CD4-positive, alpha-beta memory T cell (primary cell): Measurements from ENCODE around the gene UTS2R. TPM values are rescaled to one million over a fixed set of nuclear protein-coding genes. Genes with fewer than 3 reads are reported as not detected.
"Not testable (repeated sequence)": the region's sequence is repeated elsewhere in the genome, so short reads cannot be mapped to it uniquely, and the experiment has no call there.

Experiments
- CTCF ChIA-PET: fragments of 350-600 bp; sonication (Branson Sonifier 250); formaldehyde crosslinking; loops from one replicate; lab custom pipeline; 2021; ENCODE audit warnings: inconsistent platforms; ENCODE audit not compliant: partially characterized antibody; lab: Charles Lee
- POLR2A ChIA-PET: fragments of 350-600 bp; sonication (Branson Sonifier 250); formaldehyde crosslinking; loops from one replicate; lab custom pipeline; 2021; ENCODE audit not compliant: partially characterized antibody; lab: Charles Lee
- DNase-seq, 5 donors: peaks; one replicate each; pipeline versions ENCODE4 v3.0.0 to v3.0.0-alpha.2; 2020 to 2022; ENCODE audit warnings: mixed read lengths in 1 of 5
- H3K27ac ChIP-seq: one replicate; pipeline ENCODE4 v1.7.0; 2013; ENCODE audit warnings: low read depth, low read length
- H3K27me3 ChIP-seq: 2 replicates; pipeline ENCODE4 v1.7.0; 2013; ENCODE audit warnings: mild to moderate bottlenecking, low read length, moderate library complexity; ENCODE audit not compliant: insufficient read depth
- H3K36me3 ChIP-seq: 2 replicates; pipeline ENCODE4 v1.7.0; 2013; ENCODE audit warnings: mild to moderate bottlenecking, low read length, moderate library complexity; ENCODE audit not compliant: insufficient read depth
- H3K4me1 ChIP-seq: 2 replicates; pipeline ENCODE4 v1.7.0; 2013; ENCODE audit warnings: mild to moderate bottlenecking, low read length, moderate library complexity; ENCODE audit not compliant: insufficient read depth
- H3K4me3 ChIP-seq, 2 donors: one replicate each; pipeline ENCODE4 v1.7.0; 2013; ENCODE audit warnings: low read length in 2 of 2, mild to moderate bottlenecking in 1 of 2
- H3K9me3 ChIP-seq, 2 donors: one replicate each; pipeline ENCODE4 v1.7.0; 2013; ENCODE audit warnings: low read length in 2 of 2, control low read depth in 1 of 2; ENCODE audit not compliant: control insufficient read depth in 1 of 2
- H3K27ac Mint-ChIP-seq, 7 donors: one replicate each; pipeline ENCODE4 v1.8.0; 2020 to 2021; ENCODE audit warnings: mixed read lengths in 7 of 7, mild to moderate bottlenecking in 6 of 7, inconsistent platforms in 3 of 7, moderate library complexity in 3 of 7
- H3K27me3 Mint-ChIP-seq, 2 donors: one replicate each; pipeline ENCODE4 v1.8.0; 2020 to 2021; ENCODE audit warnings: mixed read lengths in 2 of 2
- H3K36me3 Mint-ChIP-seq, 2 donors: one replicate each; pipeline ENCODE4 v1.8.0; 2020 to 2021; ENCODE audit warnings: mixed read lengths in 2 of 2, inconsistent platforms in 1 of 2, mild to moderate bottlenecking in 1 of 2
- H3K4me1 Mint-ChIP-seq, 4 donors: one replicate each; pipeline ENCODE4 v1.8.0; 2020 to 2021; ENCODE audit warnings: mixed read lengths in 4 of 4, mild to moderate bottlenecking in 1 of 4
- H3K4me3 Mint-ChIP-seq, 8 donors: one replicate each; pipeline ENCODE4 v1.8.0; 2020 to 2021; ENCODE audit warnings: mixed read lengths in 8 of 8, mild to moderate bottlenecking in 7 of 8, moderate library complexity in 6 of 8, inconsistent platforms in 3 of 8
- H3K9me3 Mint-ChIP-seq, 8 donors: one replicate each; pipeline ENCODE4 v1.8.0; 2020 to 2021; ENCODE audit warnings: mixed read lengths in 8 of 8, mild to moderate bottlenecking in 5 of 8, inconsistent platforms in 3 of 8, moderate library complexity in 1 of 8
- intact Hi-C: fragments of 100-400 bp; cut with micrococcal nuclease; formaldehyde crosslinking; loops from one replicate; pipeline ENCODE4 v1.15.1; 2023
- polyA plus RNA-seq, 2 donors: library from polyadenylated mRNA; unstranded; fragments of 300-500 nt; fragmentation: Illumina TruSeq; gene quantifications; one replicate each; pipeline ENCODE4 v1.2.3, GENCODE V29; 2021
- total RNA-seq, 2 experiments: library from RNA; stranded (reverse); gene quantifications; one replicate each; pipeline ENCODE4 v1.2.3, GENCODE V29; 2021

The UTS2R gene
- total and polyA plus RNA-seq, 4 experiments from 2014 or later, result not detected

GRCh38 chr17:82345151-82345976, 26.2 kb upstream of the UTS2R start:
- H3K4me1 Mint-ChIP-seq, result peaks cover 0 to 7% (median 4%) of the 10 kb centered on the region in 4 donors
- H3K9me3 ChIP-seq, result no peaks in the 10 kb centered on the region
- no peaks in the 10 kb centered on the region for H3K27me3 ChIP-seq
- no peak overlapping the region for H3K27ac ChIP-seq
- CTCF ChIA-PET, result interaction anchor here (0.6 kb wide), 1 partner anchor 263 kb away, joined by 3 read pairs; no protein-coding TSS in a partner anchor
- H3K4me3 Mint-ChIP-seq, result no peak overlapping the region
- H3K27ac Mint-ChIP-seq, result no peak overlapping the region
- H3K36me3 Mint-ChIP-seq, result no peaks in the 10 kb centered on the region
- intact Hi-C loops, result no loop called here
- H3K27me3 Mint-ChIP-seq, result peaks cover 2 to 5% of the 10 kb centered on the region in 2 donors
- no peak for DNase-seq
- peaks cover 6% of the 10 kb centered on the region for H3K4me1 ChIP-seq
- H3K9me3 Mint-ChIP-seq, result no peaks in the 10 kb centered on the region
- POLR2A ChIA-PET, result interaction anchor here (1.2 to 2.5 kb wide), 2 partner anchors 12 to 47 kb away, joined by 3 to 7 read pairs; partner anchors contain the start of gene SECTM1
- no peak overlapping the region for H3K4me3 ChIP-seq
- no peaks in the 10 kb centered on the region for H3K36me3 ChIP-seq

- Mint-ChIP-seq H3K27me3 (peaks cover 2 to 5% of the 10 kb centered on the region in 2 donors), H3K4me1 (peaks cover 0 to 8% (median 4%) of the 10 kb centered on the region in 4 donors), H3K9me3 (no peaks in the 10 kb centered on the region), H3K36me3 (no peaks in the 10 kb centered on the region), H3K4me3 (no peak overlapping the region), H3K27ac (no peak overlapping the region)
- Histone ChIP-seq H3K27ac (no peak overlapping the region), H3K9me3 (no peaks in the 10 kb centered on the region), H3K4me3 (no peak overlapping the region), H3K27me3 (no peaks in the 10 kb centered on the region), H3K36me3 (no peaks in the 10 kb centered on the region), H3K4me1 (peaks cover 6% of the 10 kb centered on the region)
- CTCF ChIA-PET, result no interaction called here
- POLR2A ChIA-PET, result no interaction called here
- intact Hi-C loops, result no loop called here
- DNase-seq, result no peak
Observed at GRCh38 chr17:82346342-82347300, 24.9 kb upstream of the UTS2R start.

- H3K27ac Mint-ChIP-seq, H3K27me3 Mint-ChIP-seq: not testable (repeated sequence)
Observed at GRCh38 chr17:82347994-82348393, 23.6 kb upstream of the UTS2R start.

DNA sequence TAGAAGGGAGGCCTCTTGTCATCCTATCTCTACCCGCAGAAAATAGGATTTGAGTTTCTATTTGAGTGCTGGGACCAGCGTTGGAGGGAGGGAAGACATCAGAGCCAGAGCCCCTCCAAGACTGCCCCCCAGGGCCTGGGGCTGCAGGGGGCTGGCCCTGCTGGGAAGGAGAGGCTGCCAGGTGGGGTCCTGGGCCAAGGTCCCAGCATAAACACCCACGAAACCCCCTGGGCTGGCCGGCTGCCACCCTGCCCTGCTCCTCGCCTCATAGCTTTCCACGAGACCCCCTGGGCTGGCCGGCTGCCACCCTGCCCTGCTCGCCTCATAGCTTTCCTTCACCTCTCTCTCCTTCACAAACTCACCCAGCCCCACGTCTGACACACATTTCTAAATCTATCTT, 23.1 kb upstream of the UTS2R start:
- Mint-ChIP-seq H3K9me3 (no peaks in the 10 kb centered on the region), H3K27ac (peak overlapping the region in 1 of 7 donors; percentile 76), H3K27me3 (peaks cover 2 to 5% of the 10 kb centered on the region in 2 donors), H3K4me1 (peaks cover 0 to 13% (median 8%) of the 10 kb centered on the region in 4 donors), H3K36me3 (no peaks in the 10 kb centered on the region), H3K4me3 (no peak overlapping the region)
- ChIA-PET CTCF (no interaction called here), POLR2A (no interaction called here)
- no peak for DNase-seq
- H3K27me3 ChIP-seq, result no peaks in the 10 kb centered on the region
- no peaks in the 10 kb centered on the region for H3K36me3 ChIP-seq
- no peaks in the 10 kb centered on the region for H3K9me3 ChIP-seq
- peaks cover 6% of the 10 kb centered on the region for H3K4me1 ChIP-seq
- H3K4me3 ChIP-seq, result no peak overlapping the region
- H3K27ac ChIP-seq, result no peak overlapping the region
- intact Hi-C loops, result no loop called here

More at GRCh38 chr17:82347994-82348393, 23.6 kb upstream of the UTS2R start:
- peaks cover 0 to 13% (median 8%) of the 10 kb centered on the region in 4 donors for H3K4me1 Mint-ChIP-seq
- H3K27me3 ChIP-seq, H3K27ac ChIP-seq, H3K36me3 ChIP-seq, H3K9me3 ChIP-seq, H3K4me3 Mint-ChIP-seq, POLR2A ChIA-PET, CTCF ChIA-PET, H3K36me3 Mint-ChIP-seq, intact Hi-C loops, DNase-seq, H3K4me3 ChIP-seq, H3K4me1 ChIP-seq, H3K9me3 Mint-ChIP-seq: not testable (repeated sequence)

GRCh38 chr17:82348866-82349265, 22.7 kb upstream of the UTS2R start:
- no peak overlapping the region for H3K27ac ChIP-seq
- Mint-ChIP-seq H3K4me3 (no peak overlapping the region), H3K36me3 (no peaks in the 10 kb centered on the region), H3K27me3 (peaks cover 2 to 5% of the 10 kb centered on the region in 2 donors), H3K9me3 (no peaks in the 10 kb centered on the region), H3K4me1 (peaks cover 0 to 13% (median 8%) of the 10 kb centered on the region in 4 donors), H3K27ac (peak overlapping the region in 1 of 7 donors; percentile 76)
- no peaks in the 10 kb centered on the region for H3K36me3 ChIP-seq
- no peaks in the 10 kb centered on the region for H3K27me3 ChIP-seq
- H3K4me1 ChIP-seq, result peaks cover 6% of the 10 kb centered on the region
- ChIA-PET POLR2A (no interaction called here), CTCF (interaction anchor here (1.4 to 5.4 kb wide), 2 partner anchors 12 to 66 kb away, joined by 3 to 52 read pairs; no protein-coding TSS in a partner anchor)
- no peaks in the 10 kb centered on the region for H3K9me3 ChIP-seq
- intact Hi-C loops, result no loop called here
- no peak for DNase-seq
- no peak overlapping the region for H3K4me3 ChIP-seq

GRCh38 chr17:82349287-82349701, 22.3 kb upstream of the UTS2R start:
- intact Hi-C loops, result no loop called here
- Histone ChIP-seq H3K9me3 (no peaks in the 10 kb centered on the region), H3K4me3 (no peak overlapping the region), H3K4me1 (peaks cover 6% of the 10 kb centered on the region), H3K27ac (no peak overlapping the region), H3K27me3 (no peaks in the 10 kb centered on the region), H3K36me3 (no peaks in the 10 kb centered on the region)
- ChIA-PET POLR2A (no interaction called here), CTCF (interaction anchor here (1.0 to 5.4 kb wide), 6 partner anchors 12 to 204 kb away, joined by 3 to 52 read pairs (median 4); partner anchors contain the start of gene SECTM1)
- DNase-seq, result no peak
- no peak overlapping the region for H3K4me3 Mint-ChIP-seq
- peaks cover 0 to 13% (median 8%) of the 10 kb centered on the region in 4 donors for H3K4me1 Mint-ChIP-seq
- H3K9me3 Mint-ChIP-seq, result no peaks in the 10 kb centered on the region
- no peaks in the 10 kb centered on the region for H3K36me3 Mint-ChIP-seq
- peaks cover 2 to 5% of the 10 kb centered on the region in 2 donors for H3K27me3 Mint-ChIP-seq
- H3K27ac Mint-ChIP-seq, result no peak overlapping the region
